ENCODE results near the gene BTN1A1. TPM values are rescaled to one million over a fixed set of nuclear protein-coding genes. Genes with fewer than 3 reads are reported as not detected.

Gene BTN1A1
- total RNA-seq, 1 donor from 2014 or later = not detected

DNA sequence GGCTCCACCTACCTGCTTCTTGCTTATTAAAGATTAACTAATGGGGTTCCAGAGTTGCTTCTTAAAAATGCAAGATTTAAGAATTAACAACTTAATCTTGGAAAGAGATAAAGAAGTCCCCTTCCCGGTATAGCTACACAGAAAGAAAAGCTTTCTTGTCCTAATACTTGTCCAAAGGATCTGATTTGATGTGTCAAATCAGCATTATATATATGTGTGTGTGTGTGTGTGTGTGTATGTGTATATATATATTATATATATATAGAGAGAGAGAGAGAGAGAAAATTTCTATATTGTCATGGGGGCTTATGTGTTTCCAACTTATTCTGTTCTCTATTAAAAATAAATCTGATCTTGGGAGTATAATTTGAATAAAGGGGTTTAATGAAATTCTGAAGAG is 33.4 kb downstream of the BTN1A1 start:
- Histone ChIP-seq H3K79me2 (ENCODE audit: insufficient read depth, low read length) (peaks cover 2% of the 10 kb centered on the region), H3K4me3 (ENCODE audit: insufficient read depth, low read depth, low read length) (peak overlapping the region; percentile 72), H3K4me1 (ENCODE audit: insufficient read depth, low read length) (peaks cover 12% of the 10 kb centered on the region), H3K9ac (ENCODE audit: low read length) (peak overlapping the region; percentile 83), H3K27ac (ENCODE audit: low read depth, low read length) (no peak overlapping the region), H3K36me3 (ENCODE audit: insufficient read depth, low read length) (no peaks in the 10 kb centered on the region), H3K4me2 (ENCODE audit: low read length) (peak overlapping the region; percentile 83), H2AFZ (ENCODE audit: low read depth, low read length) (peak overlapping the region; percentile 82), H3K27me3 (ENCODE audit: insufficient read depth, low read length) (no peaks in the 10 kb centered on the region), H3K9me3 (ENCODE audit: insufficient read depth, low read depth, low read length) (no peaks in the 10 kb centered on the region), H4K20me1 (ENCODE audit: insufficient read depth, low read length) (no peaks in the 10 kb centered on the region)
- H3K27ac Mint-ChIP-seq (ENCODE audit: unreplicated experiment) = peak overlapping the region; percentile 93
- TF ChIP-seq EZH2 (IDR thresholded peaks at IDR 0.05; ENCODE audit: insufficient read depth, low read length) = no peak
- TF ChIP-seq, protein P1, sequence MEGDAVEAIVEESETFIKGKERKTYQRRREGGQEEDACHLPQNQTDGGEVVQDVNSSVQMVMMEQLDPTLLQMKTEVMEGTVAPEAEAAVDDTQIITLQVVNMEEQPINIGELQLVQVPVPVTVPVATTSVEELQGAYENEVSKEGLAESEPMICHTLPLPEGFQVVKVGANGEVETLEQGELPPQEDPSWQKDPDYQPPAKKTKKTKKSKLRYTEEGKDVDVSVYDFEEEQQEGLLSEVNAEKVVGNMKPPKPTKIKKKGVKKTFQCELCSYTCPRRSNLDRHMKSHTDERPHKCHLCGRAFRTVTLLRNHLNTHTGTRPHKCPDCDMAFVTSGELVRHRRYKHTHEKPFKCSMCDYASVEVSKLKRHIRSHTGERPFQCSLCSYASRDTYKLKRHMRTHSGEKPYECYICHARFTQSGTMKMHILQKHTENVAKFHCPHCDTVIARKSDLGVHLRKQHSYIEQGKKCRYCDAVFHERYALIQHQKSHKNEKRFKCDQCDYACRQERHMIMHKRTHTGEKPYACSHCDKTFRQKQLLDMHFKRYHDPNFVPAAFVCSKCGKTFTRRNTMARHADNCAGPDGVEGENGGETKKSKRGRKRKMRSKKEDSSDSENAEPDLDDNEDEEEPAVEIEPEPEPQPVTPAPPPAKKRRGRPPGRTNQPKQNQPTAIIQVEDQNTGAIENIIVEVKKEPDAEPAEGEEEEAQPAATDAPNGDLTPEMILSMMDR (IDR thresholded peaks at IDR 0.05; ENCODE audit: insufficient read depth, low read depth, low read length) = no peak
- peaks cover 2% of the 10 kb centered on the region for H3K36me3 Mint-ChIP-seq (ENCODE audit: low read depth, unreplicated experiment)
- no peaks in the 10 kb centered on the region for H3K9me3 Mint-ChIP-seq (ENCODE audit: unreplicated experiment)
- peaks cover 2% of the 10 kb centered on the region for H3K4me1 Mint-ChIP-seq (ENCODE audit: low read depth, unreplicated experiment)
- no peak for FAIRE-seq
- DNase-seq (ENCODE audit: low read depth) = no peak
- H3K27me3 Mint-ChIP-seq (ENCODE audit: low read depth, unreplicated experiment) = no peaks in the 10 kb centered on the region
- peak overlapping the region; percentile 95 for H3K4me3 Mint-ChIP-seq (ENCODE audit: unreplicated experiment)

DNA sequence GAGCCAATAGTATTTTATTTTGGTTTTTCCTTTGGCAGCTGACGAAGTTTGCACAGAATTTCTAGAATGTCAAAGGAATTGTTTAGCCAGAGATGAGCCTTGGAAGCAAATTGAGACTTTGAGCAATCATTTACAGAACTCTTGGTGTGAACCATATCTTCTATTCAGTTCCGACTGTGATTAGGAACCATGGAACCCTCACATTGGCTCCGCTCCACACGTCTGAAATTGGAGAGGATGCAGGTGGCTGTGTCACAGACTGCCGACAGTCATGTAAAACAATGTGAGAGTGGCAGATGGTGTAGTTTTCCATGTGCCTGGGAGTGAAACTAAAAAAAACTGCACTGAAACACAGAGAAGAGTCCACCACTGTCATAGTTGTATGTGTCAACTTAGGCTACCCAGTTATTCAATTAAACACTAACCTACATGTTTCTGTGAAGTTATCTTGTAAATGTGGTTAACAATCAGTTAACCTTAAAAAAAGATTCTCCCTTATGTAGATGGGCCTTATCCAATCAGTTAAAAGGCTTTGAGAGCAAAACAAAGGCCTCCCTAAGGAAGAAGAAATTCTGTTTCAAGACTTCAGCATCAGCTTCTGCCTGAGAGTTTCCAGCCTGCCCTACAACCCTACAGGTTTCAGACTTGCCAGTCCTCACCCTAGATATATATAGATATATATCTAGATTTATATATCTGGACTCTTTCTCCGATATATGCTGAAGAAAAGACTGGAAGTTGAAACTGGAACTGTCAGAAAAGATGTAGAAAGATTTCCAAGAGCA is 34.8 kb downstream of the BTN1A1 start:
- DNase-seq (ENCODE audit: low read depth) = no peak
- H3K36me3 ChIP-seq (ENCODE audit: insufficient read depth, low read length) = no peaks in the 10 kb centered on the region
- H3K4me2 ChIP-seq (ENCODE audit: low read length) = no peak overlapping the region
- Mint-ChIP-seq H3K9me3 (ENCODE audit: unreplicated experiment) (no peaks in the 10 kb centered on the region), H3K36me3 (ENCODE audit: low read depth, unreplicated experiment) (no peaks in the 10 kb centered on the region), H3K4me1 (ENCODE audit: low read depth, unreplicated experiment) (peaks cover 4% of the 10 kb centered on the region), H3K27ac (ENCODE audit: unreplicated experiment) (peak overlapping the region; percentile 56), H3K4me3 (ENCODE audit: unreplicated experiment) (peak overlapping the region; percentile 48), H3K27me3 (ENCODE audit: low read depth, unreplicated experiment) (no peaks in the 10 kb centered on the region)
- no peak overlapping the region for H3K27ac ChIP-seq (ENCODE audit: low read depth, low read length)
- H3K79me2 ChIP-seq (ENCODE audit: insufficient read depth, low read length) = peaks cover 16% of the 10 kb centered on the region
- H3K4me1 ChIP-seq (ENCODE audit: insufficient read depth, low read length) = peaks cover 15% of the 10 kb centered on the region
- H3K4me3 ChIP-seq (ENCODE audit: insufficient read depth, low read depth, low read length) = no peak overlapping the region
- TF ChIP-seq, protein P1 (IDR thresholded peaks at IDR 0.05; ENCODE audit: insufficient read depth, low read depth, low read length) = no peak
- TF ChIP-seq EZH2 (IDR thresholded peaks at IDR 0.05; ENCODE audit: insufficient read depth, low read length) = no peak
- H3K27me3 ChIP-seq (ENCODE audit: insufficient read depth, low read length) = no peaks in the 10 kb centered on the region
- FAIRE-seq = no peak
- no peaks in the 10 kb centered on the region for H3K9me3 ChIP-seq (ENCODE audit: insufficient read depth, low read depth, low read length)
- peaks cover 1% of the 10 kb centered on the region for H4K20me1 ChIP-seq (ENCODE audit: insufficient read depth, low read length)
- H3K9ac ChIP-seq (ENCODE audit: low read length) = no peak overlapping the region
- no peak overlapping the region for H2AFZ ChIP-seq (ENCODE audit: low read depth, low read length)

Data from astrocyte (in vitro differentiated cells and primary cell).